Mesenteric fat pad (tissue), 1 donor: Measurements from ENCODE around the gene CRYBG1. TPM values are rescaled to one million over a fixed set of nuclear protein-coding genes. Genes with fewer than 3 reads are reported as not detected.

Experiments used
- DNase-seq: peaks from one replicate; pipeline ENCODE4 v3.0.0-alpha.2; 2020; ENCODE audit warnings: low spot score
- total RNA-seq: library from RNA; stranded (reverse); fragmentation: NEBNext Ultra II Directional; extraction: Animal tissue kit (Norgen Biotek cat#: 25700); gene quantifications from one replicate; pipeline ENCODE4 v1.2.1, GENCODE V29; 2021
- donor health status: DM: yes; HTN: yes; CAD: no.

Gene CRYBG1
- total RNA-seq, 1 donor from 2014 or later: 27.4 TPM

- no peak for DNase-seq
Observed at GRCh38 chr6:106419900-106420613, 59.5 kb downstream of the CRYBG1 start.

DNA sequence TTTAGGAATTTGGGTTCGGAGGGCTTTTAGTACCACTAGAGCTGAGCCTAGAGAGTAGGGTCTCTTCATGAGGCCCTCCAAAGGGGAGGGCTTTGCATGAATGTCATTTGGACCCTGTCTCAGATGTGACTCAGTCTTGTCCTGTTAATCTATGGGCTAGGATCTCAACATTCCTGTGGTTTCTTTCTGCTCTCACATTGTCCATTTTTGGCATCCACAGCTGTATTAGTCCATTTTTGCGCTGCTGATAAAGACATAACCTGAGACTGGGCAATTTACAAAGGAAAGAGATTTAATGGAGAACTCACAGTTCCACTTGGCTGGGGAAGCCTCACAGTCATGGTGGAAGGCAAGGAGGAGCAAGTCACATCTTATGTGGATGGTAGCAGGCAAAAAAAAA is 61.0 kb downstream of the CRYBG1 start:
- no peak for DNase-seq

DNA sequence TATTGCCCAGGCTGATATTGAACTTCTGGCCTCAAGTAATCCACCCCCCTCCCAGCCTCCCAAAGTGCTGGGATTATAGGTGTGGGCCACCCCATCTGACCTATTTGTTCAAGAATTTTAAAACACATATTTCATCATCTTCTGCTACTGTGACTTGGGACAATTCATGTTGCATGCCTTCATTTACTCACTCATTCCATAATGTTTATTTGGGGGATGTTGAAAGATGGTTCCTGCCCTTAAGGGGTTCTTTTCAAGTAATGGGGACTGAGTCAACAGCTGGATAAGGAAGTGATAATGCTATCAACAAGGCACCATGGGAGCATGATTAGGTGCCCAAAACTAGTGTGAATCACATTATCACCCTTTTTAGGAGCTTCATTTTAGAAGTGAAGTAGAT is 62.0 kb downstream of the CRYBG1 start:
- no peak for DNase-seq

DNA sequence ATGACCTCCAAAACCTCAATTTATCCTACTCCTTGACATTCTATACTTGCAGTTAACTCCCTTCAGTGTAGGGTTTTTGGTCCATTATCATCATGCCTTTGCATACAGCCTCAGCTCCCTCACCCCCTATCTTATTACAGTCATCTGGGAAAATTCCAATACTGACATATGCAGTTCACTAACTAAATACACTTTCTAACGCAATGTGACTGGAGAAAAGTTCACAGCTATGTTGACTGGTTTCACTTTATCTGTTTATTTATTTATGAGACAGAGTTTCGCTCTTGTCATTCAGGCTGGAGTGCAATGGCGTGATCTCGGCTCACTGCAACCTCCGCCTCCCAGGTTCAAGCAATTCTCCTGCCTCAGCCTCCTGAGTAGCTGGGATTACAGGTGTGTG is 64.9 kb downstream of the CRYBG1 start:
- DNase-seq: no peak

- DNase-seq: no peak
Observed at GRCh38 chr6:106426250-106426970, 65.9 kb downstream of the CRYBG1 start.

GRCh38 chr6:106430466-106430865 is 69.9 kb downstream of the CRYBG1 start:
- no peak for DNase-seq

GRCh38 chr6:106431405-106431804 is 70.9 kb downstream of the CRYBG1 start:
- DNase-seq: no peak

- no peak for DNase-seq
Observed at GRCh38 chr6:106431972-106432371, 71.5 kb downstream of the CRYBG1 start.

- no peak for DNase-seq
Observed at GRCh38 chr6:106434530-106434929, 74.0 kb downstream of the CRYBG1 start.

DNA sequence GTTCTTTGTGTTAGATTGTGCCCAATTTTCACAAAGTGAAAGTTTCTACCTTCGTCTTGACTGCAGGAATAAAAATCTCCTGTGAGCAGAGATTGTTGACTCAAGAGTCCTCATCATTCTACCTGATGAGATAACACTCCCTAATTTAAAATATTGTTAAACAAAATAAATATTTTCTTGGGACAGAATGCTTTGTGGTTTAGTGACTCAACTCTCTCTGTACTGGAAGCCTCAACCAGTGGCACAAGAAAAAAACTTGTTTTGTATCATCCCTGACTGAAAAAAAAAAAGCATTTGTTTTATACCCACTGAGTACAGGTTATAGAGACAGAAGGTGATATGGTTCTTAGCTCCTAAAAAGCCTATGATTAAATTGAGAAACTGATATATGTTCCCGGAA is 78.9 kb downstream of the CRYBG1 start:
- DNase-seq: no peak

DNA sequence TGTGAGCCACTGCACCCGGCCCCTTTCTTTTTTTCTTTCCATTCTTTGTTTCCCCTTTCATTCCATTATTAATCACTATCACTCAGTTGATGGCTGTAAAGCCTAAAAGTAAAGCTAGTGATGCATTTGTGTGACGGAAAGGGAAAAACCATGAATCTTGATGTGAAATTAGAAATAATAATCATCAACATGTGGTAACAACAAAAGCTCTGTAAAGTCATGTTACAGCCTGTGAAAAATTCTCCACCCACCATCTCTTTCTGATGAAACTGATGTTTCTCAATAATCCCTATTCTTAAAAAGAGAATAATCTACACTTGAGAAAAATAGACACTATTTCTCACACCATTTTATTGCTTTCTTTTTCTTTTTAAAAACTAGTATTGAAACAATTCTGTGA is 80.0 kb downstream of the CRYBG1 start:
- DNase-seq: no peak

GRCh38 chr6:106442395-106442794 is 81.9 kb downstream of the CRYBG1 start:
- no peak for DNase-seq

DNA sequence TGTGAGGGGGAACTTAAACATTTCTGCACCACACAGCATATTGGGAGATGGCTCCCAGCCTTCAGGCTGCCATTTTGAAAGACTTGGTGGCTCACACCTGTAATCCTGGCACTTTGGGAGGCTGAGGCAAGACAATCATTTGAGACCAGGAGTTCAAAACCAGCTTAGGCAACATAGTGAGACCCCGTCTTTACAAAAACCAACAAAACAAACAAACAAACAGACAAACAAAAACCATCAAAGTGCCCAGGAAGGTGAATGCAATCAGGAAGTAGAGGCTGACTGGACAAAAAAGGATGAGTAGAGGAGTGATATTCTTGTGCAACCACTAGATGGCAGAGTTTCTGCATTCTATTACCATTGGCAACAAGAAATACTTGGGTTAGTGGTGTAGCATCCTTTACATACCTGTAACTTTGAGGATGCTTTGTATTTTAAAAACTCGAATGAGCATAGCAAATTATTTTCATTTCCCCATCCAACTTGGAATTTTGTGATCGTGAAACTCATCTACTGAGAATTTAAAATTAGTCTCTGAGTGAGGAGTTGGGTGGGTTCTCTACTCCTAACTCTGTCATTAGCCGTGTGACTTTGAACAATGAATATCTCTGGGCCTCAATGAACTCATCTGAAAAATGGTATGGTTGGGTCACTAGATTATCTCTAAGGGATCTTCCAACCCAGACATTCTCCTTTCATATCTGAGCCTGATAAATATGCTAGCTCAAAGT is 84.4 kb downstream of the CRYBG1 start:
- no peak for DNase-seq

- no peak for DNase-seq
Observed at GRCh38 chr6:106445508-106445878, 85.0 kb downstream of the CRYBG1 start.

DNA sequence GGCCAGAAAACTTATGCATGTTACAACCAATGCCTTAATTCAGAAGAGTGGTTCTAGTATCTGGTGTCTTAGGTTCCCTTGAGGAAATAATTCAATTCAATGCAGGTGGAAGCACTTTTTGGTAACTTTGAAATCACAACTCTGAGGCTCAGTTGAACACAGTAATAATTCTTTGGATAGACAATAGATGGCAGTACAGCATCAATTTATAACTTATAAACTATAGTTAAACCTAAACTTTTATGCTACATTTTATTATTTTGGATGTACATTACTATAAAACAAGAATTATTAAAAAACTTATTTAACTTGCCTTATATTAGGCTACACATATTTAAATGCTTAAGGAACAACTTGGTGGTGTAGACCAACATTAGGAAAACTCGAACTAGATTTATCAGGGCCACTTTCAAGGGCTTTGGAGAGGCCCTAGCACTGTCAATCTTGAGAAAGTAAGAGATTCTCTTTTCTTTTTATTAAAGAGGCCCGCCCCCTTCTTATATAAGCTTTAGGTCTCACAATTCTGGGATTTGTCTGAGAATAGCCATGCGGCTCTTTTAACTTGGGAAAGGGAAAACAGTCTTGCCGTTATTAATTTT is 85.9 kb downstream of the CRYBG1 start:
- DNase-seq: no peak

DNA sequence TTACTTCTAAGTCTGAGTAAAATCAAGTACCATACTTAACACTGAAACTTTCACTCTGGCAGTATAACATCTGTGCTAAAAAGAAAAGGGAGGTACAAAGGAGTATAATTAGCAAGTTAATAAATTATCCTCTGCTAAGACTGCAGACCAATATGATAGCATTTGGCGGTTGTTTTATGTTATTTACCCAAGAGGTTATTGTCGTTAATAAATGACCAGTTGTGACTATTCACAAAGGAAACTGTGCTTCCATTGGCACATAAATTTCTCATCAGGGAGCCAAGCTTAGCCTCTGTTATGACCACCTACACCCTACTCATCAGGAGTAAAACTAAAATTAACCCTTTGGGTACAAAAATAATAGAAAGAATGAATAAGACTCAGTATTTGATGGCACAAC is 86.5 kb downstream of the CRYBG1 start:
- no peak for DNase-seq

- DNase-seq: no peak
Observed at GRCh38 chr6:106448000-106448426, 87.5 kb downstream of the CRYBG1 start.

- no peak for DNase-seq
Observed at GRCh38 chr6:106450653-106451052, 90.1 kb downstream of the CRYBG1 start.

DNA sequence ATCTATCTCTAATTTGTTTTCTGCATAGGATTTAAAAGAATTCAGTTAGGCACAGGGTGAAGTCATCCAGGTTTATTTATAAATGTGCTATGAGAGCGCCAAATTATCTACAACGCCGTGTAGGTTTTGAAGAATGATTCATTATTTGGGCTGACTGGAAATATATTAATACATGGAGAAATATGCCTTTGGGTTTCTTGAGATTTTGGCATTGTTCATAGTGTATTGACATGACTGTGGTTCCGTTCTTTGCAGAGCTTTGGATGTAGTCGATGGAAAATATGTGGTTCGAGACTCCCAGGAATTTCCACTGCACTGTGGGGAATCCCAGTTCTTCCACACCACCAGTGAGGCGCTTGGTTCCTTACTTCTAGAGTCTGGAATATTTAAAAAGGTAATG is 90.9 kb downstream of the CRYBG1 start:
- DNase-seq: no peak

GRCh38 chr6:106452628-106453027 is 92.1 kb downstream of the CRYBG1 start:
- DNase-seq: no peak

- DNase-seq: no peak
Observed at GRCh38 chr6:106453756-106454367, 93.3 kb downstream of the CRYBG1 start.
